ENCODE results near the gene TPRX1.
"Not testable (repeated sequence)": the region's sequence is repeated elsewhere in the genome, so short reads cannot be mapped to it uniquely, and the experiment has no call there.

The TPRX1 gene

DNA sequence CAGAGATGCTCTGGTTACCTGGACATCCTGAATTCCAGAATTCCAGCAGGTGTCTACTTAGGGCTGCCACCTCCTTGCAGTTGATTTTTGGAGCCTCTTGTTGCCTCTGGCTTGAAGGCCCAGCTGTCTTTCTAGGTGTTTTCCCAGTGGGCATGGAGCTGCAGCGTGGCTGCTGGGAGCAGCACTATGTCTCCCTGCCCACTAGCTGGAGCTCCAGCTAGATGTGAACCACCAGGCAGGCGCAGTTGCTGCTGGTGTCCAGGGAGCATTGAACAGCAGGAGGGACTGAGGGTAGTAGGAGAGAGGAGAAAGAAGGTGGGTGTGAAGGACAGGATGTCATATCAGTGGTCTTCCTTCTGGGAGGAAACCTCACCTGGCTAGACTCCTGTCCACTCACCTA lies 35.7 kb downstream of the TPRX1 start:
- DNase-seq (ENCODE audit: low read depth in 3 of 3, low spot score in 1 of 3) = no peak

DNA sequence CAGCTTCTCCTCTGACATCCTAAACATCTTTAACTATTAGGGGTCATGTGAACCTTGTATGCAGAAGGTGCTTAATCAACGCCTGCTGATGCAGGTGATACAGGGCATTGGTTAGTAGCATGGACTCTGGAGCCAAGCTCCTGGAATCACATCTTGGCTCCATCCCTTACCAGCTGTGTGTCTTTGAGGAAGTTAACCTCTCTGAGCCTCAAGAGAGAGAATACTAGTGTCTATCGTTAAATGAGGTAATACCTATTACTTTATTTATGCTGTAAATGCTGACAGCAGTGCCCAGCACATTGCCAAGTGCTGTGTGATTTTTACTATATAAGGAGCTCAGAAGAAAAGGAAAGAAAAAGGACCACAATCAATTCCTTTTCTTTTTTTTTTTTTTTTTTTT lies 37.0 kb downstream of the TPRX1 start:
- DNase-seq (ENCODE audit: low read depth in 3 of 3, low spot score in 1 of 3) = no peak

DNA sequence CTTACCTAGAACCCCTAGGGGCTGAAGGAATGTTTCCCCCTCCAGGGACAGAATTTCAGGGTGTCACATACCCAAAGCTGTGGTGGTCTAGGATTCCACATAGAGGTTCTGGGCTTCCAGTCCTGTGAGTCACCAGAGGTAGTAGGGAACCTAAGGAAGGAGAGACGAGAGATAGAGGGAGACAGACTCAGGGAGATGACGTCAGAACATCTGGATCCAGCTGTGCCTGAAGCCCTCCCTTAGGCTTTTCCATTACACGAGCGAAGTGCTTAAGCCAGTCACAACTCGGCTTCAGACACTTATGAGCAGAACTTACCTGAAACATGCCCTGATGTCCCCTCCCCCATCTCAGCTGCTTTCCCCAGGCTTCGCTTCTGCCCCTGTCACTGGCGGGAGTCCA lies 37.7 kb downstream of the TPRX1 start:
- DNase-seq (ENCODE audit: low read depth in 3 of 3, low spot score in 1 of 3) = no peak

DNA sequence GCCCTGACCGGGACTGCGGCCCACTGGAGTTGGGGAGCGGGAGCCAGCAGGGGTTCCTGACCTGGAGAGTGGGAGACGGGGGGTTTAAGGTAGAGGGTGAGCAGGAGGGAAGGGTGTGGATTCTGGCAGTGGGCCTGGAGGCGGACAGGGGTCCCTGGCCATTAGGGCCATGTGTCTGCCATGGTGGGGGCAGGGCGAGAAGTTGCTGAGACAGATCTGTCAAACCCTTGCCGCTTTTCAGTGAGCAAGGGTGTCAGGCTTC lies 38.1 kb downstream of the TPRX1 start:
- no peak for DNase-seq (ENCODE audit: low read depth in 3 of 3, low spot score in 1 of 3)

DNA sequence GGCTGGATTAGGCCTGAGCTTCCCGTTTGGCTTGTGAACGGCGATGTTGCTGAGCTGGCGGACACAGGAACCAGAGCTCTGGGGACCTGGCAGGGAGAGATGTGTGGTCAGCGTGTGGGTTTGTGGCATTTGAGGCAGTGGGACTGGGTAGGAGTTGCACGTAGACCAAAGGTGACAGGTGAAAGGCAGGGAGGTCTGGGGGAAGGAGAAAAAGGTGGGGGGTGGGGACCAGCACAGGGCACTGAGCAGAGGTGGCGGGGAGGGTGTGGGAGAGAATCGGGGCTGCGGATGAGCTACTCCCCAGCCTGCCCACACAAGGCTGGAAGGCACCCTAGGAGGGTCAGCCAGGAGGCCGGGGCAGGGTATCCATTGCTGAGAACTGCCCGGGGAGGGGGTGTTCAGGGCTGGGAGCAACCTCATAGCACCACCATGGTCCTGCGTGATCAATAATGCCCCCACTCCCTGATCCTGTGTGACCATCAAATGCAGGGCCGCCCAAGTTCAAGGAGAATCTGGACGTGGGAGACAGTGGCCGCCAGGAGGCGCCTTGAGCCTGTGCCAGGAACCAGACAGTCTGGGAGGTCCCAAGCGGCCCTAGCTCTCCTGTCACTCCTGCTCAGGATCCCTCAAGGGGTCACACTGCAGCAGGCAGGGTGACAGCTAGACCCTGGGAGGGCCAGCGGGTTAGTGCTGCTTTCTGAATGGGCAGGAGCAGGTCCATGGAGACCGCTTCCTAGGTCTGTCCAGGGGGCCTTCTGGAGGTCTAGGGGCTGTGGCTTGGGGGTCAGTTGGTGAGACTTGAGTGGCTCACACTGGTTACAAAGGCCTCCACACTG lies 38.6 kb downstream of the TPRX1 start:
- DNase-seq (ENCODE audit: low read depth in 3 of 3, low spot score in 1 of 3) = no peak

DNA sequence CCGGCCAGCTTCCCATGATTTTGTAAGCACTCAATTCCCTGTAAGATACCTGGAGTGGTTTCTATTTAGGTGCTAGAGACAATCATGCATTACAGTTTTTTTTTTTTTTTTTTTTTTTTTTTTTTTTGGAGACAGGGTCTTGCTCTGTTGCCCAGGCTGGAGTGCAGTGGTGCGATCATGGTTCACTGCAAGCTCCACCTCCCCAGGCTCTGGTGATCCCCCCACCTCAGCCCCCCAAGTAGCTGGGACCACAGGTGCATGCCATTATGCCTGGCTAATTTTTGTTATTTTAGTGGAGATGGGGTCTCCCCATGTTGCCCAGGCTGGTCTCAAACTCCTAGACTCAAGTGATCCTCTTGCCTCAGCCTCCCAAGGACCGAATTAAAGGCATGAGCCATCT lies 39.6 kb downstream of the TPRX1 start:
- not testable (repeated sequence) for DNase-seq (ENCODE audit: low read depth in 3 of 3, low spot score in 1 of 3)

DNA sequence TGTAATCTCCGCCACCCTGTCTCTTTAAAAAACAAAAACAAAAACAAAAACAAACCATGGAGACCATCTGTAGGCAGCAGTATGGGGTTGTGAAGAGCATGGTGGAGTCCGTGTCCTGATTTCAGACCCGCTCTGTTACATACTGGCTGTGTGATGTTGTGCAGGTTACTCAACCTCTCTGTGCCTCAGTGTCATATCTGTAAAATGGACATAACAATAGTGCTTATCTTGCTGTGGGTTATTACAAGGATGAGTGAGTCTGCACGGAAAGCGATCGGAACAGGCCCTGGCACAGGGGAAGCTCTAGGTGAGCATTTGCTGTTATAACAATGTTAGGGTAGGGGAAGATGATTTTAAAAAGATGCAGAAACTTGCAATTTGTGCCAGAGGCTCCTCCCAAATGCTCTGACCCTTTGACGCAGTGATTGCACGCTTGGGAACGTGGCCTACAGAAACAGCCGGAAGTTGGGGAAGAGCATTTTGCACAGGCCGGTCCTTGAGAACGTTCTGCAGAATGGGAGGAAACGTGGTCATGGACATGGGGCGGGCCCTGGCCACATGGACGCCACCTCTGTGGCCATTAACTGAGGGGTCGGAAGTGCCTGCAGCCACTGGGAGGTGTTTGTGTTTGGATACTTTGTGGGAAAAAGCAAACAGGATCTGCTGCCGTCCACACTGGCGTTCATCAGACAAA lies 41.6 kb downstream of the TPRX1 start:
- no peak for DNase-seq (ENCODE audit: low read depth in 3 of 3, low spot score in 1 of 3)

DNA sequence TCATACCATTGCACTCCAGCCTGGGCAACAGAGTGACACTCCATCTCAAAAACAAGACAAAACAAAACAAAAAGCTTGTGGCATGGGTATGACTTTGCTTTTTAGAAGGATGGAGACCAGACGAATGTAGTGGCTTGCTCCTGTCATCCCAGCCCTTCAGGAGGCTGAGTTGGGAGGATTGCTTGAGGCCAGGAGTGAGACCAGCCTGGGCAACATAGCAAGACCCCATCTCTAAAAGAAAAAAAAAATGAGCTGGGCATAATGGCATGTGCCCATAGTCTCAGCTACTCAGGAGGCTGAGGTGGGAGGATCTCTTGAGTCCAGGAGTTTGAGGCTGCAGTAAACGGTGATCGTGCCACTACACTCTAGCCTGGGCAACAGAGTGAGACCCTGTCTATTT lies 42.2 kb downstream of the TPRX1 start:
- DNase-seq (ENCODE audit: low read depth in 3 of 3, low spot score in 1 of 3) = no peak

GRCh38 chr19:47761566-47761965 lies 42.8 kb downstream of the TPRX1 start:
- no peak for DNase-seq (ENCODE audit: low read depth in 3 of 3, low spot score in 1 of 3)

DNA sequence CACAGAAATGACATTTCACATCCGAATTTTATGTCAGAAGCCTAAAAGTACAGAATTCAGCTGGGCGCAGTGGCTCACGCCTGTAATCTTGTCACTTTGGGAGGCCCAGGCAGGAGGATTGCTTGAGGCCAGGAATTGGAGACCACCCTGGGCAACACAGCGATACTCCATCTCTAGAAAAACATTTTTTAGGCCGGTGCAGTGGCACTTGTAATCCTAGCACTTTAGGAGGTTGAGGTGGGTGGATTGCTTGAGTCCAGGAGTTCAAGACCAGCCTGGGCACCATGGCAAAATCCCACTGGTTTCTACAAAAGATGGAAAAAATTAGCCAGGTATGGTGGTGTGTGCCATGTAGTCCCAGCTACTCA lies 43.7 kb downstream of the TPRX1 start:
- DNase-seq (ENCODE audit: low read depth in 3 of 3, low spot score in 1 of 3) = no peak

- DNase-seq (ENCODE audit: low read depth in 3 of 3, low spot score in 1 of 3) = no peak
These were observed 45.9 kb downstream of the TPRX1 start for GRCh38 chr19:47758443-47758804.

DNA sequence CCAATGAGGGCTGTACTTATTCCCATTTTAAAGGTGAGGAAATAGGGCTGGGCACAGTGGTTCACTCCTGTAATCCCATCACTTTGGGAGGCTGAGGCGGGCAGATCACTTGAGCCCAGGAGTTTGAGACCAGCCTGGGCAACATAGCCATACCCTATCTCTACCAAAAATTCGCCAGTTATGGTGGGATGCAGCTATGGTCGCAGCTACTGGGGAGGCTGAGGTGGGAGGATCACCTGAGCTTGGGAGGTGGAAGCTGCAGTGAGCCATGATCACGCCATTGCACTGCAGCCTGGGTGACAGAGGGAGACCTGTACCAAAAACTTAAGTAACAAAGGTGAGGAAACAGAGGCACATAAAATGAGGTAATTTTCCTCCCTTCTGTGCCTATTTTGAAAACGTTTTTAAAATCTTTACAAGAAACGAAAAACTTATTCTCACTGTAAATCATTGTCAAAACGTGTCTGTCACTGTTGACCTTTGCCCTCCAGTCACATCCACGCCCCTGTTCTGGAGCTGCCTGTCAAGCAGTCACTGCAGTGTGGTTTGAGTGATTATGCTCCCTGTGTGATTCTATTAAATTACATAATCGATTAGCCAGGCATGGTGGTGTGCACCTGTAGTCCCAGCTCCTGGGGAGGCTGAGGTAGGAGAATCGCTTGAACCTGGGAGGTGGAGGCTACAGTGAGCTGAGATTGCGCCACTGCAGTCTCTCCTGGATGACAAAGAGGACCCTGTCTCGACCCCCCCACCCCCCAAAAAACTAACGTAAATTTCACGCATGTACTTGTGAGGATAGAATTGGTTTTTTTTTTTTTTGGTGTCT lies 46.5 kb downstream of the TPRX1 start:
- no peak for DNase-seq (ENCODE audit: low read depth in 3 of 3, low spot score in 1 of 3)

DNA sequence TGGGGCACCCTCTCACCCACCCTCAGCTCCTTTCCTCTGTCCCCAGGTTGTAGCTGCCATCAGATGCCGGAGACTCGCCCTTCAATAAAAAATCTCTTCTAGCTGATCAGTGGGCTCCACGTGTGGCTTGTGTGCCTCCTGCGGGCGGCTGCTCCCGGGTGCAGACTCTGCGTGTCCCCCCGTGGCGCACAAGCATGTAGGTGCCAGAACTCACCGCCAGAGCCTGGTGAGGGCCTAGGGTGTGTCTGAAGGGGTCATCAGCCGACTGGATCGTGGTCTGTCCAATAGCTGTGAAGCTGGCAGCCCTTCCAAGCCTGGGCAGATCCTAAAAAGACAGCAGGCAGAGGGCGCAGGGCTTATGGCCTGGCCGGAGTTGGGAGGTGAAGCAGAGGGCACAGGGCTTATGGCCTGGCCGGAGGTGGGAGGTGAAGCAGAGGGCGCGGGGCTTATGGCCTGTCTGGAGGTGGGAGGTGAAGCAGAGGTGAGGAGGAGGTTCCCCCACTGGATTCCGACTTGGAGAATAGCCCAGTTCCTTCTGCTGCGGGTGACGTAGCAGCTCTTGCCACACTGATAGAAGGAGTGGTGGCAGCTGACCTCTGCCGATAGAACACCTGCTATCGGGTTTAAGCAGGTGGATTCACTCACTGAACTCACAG lies 47.3 kb downstream of the TPRX1 start:
- no peak for DNase-seq (ENCODE audit: low read depth in 3 of 3, low spot score in 1 of 3)

- DNase-seq (ENCODE audit: low read depth in 3 of 3, low spot score in 1 of 3) = no peak
These were observed 47.8 kb downstream of the TPRX1 start for GRCh38 chr19:47756627-47756929.

GRCh38 chr19:47755762-47756626 lies 48.4 kb downstream of the TPRX1 start:
- no peak for DNase-seq (ENCODE audit: low read depth in 3 of 3, low spot score in 1 of 3)

- DNase-seq (ENCODE audit: low read depth in 3 of 3, low spot score in 1 of 3) = no peak
These were observed 49.1 kb downstream of the TPRX1 start for GRCh38 chr19:47755065-47755761.

- no peak for DNase-seq (ENCODE audit: low read depth in 3 of 3, low spot score in 1 of 3)
These were observed 49.9 kb downstream of the TPRX1 start for GRCh38 chr19:47754206-47755064.

DNA sequence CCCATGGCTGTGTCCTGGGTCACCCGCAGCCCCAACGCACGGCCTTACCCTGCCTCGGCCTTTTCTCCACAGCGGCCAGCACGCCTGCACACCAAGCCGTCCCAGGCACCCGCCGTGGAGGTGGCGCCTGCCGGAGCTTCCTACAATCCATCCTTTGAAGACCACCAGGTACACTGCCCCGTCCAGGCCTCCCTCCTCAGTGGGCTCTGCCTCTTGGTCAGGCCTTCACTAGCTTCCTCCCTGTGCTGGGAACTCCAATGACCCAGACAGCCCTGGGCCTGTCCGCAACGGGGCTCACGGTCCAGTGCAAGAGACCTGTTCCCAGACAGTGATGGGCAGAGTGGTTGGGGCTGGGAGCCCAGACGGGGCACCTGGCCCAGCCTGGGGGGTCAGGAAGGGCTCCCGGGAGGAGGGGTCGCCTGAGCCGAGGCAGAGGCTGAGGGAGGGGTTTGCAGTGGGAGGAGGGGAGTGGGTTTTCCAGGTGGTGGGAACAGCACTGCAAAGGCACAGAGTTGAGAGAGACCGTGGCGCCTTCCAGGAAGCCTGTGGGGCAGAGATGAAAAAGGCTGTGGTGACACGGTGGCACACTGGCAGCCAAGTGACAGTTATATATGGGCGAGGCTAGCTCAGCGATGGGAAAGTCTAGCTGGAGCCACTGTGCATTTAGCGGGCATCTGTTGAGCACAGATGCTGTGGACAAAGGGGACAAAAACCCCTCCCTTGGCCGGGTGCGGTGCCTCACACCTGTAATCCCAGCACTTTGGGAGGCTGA lies 51.7 kb downstream of the TPRX1 start:
- DNase-seq (ENCODE audit: low read depth in 3 of 3, low spot score in 1 of 3) = no peak
